ENCODE results near the gene MAST4. TPM values are rescaled to one million over a fixed set of nuclear protein-coding genes. Genes with fewer than 3 reads are reported as not detected.

Gene MAST4
- total RNA-seq, 1 donor, result 12.7 TPM

DNA sequence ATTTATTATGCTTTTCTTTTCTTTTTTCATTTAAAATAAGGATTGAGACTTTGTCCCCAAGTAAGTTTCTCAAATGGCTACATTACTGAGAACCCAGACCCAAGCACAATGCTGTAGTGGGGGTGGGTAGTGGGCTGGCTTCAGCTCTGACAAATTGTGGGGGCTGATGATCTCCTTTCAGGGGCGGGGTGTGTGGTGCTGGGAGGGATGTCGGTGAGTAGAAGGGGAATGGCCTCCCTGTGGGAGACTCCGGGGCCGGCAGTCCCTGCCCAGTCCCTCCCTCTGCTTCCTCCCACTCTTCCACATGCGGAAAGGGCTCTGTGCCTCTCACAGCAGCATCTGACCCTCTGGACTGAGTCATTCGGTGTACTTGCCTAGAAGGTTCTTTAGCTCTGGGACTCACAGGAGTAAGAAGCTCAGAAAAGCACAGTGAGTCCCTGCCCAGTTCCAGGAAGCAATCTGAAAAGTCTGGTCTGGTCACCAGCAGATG lies 586.2 kb downstream of the MAST4 start:
- Histone ChIP-seq H3K79me2 (ENCODE audit: insufficient read depth, low read length) (no peaks in the 10 kb centered on the region), H3K27me3 (ENCODE audit: insufficient read depth, low read length) (no peaks in the 10 kb centered on the region), H3K27ac (ENCODE audit: low read depth, low read length) (no peak overlapping the region), H2AFZ (ENCODE audit: low read length) (peak overlapping the region; percentile 83), H3K4me3 (ENCODE audit: insufficient read depth, low read length) (peak overlapping the region; percentile 43), H3K9me3 (ENCODE audit: low read depth, low read length) (no peaks in the 10 kb centered on the region), H4K20me1 (ENCODE audit: insufficient read depth, low read length) (no peaks in the 10 kb centered on the region), H3K36me3 (ENCODE audit: insufficient read depth, low read length) (no peaks in the 10 kb centered on the region), H3K4me2 (ENCODE audit: insufficient read depth, low read length) (peak overlapping the region; percentile 71), H3K4me1 (ENCODE audit: insufficient read depth, low read length) (peaks cover 14% of the 10 kb centered on the region)
- TF ChIP-seq, protein P1, sequence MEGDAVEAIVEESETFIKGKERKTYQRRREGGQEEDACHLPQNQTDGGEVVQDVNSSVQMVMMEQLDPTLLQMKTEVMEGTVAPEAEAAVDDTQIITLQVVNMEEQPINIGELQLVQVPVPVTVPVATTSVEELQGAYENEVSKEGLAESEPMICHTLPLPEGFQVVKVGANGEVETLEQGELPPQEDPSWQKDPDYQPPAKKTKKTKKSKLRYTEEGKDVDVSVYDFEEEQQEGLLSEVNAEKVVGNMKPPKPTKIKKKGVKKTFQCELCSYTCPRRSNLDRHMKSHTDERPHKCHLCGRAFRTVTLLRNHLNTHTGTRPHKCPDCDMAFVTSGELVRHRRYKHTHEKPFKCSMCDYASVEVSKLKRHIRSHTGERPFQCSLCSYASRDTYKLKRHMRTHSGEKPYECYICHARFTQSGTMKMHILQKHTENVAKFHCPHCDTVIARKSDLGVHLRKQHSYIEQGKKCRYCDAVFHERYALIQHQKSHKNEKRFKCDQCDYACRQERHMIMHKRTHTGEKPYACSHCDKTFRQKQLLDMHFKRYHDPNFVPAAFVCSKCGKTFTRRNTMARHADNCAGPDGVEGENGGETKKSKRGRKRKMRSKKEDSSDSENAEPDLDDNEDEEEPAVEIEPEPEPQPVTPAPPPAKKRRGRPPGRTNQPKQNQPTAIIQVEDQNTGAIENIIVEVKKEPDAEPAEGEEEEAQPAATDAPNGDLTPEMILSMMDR (IDR thresholded peaks at IDR 0.05; ENCODE audit: extremely low read depth, low read depth, low read length), result no peak
- peak; percentile 76 for DNase-seq (ENCODE audit: insufficient read length, low spot score, missing footprints)

DNA sequence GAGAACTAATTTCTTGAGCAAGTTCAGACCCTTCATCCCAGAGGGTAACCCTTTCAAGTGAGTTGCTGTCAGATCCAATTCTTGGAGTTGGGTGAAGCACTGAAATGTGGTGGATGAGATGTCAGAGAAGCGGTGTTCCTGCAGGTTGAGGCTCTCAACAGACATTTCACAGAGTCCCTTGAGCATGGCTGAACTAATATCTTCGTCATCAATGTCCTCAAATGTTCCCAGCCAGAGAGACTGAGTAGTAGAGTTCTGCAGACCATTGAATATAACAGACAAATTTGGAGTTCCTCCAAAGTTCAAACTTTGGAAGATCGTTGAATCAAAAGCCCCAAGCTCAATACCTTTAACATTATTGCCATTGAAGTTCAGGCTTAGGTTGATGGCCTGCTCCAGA lies 587.7 kb downstream of the MAST4 start:
- Histone ChIP-seq H3K9me3 (ENCODE audit: low read depth, low read length) (no peaks in the 10 kb centered on the region), H2AFZ (ENCODE audit: low read length) (no peak overlapping the region), H3K4me2 (ENCODE audit: insufficient read depth, low read length) (no peak overlapping the region), H4K20me1 (ENCODE audit: insufficient read depth, low read length) (no peaks in the 10 kb centered on the region), H3K79me2 (ENCODE audit: insufficient read depth, low read length) (no peaks in the 10 kb centered on the region), H3K4me1 (ENCODE audit: insufficient read depth, low read length) (peaks cover 14% of the 10 kb centered on the region), H3K4me3 (ENCODE audit: insufficient read depth, low read length) (no peak overlapping the region), H3K27me3 (ENCODE audit: insufficient read depth, low read length) (no peaks in the 10 kb centered on the region), H3K27ac (ENCODE audit: low read depth, low read length) (no peak overlapping the region), H3K36me3 (ENCODE audit: insufficient read depth, low read length) (no peaks in the 10 kb centered on the region)
- TF ChIP-seq, protein P1 (IDR thresholded peaks at IDR 0.05; ENCODE audit: extremely low read depth, low read depth, low read length), result no peak
- DNase-seq (ENCODE audit: insufficient read length, low spot score, missing footprints), result no peak

DNA sequence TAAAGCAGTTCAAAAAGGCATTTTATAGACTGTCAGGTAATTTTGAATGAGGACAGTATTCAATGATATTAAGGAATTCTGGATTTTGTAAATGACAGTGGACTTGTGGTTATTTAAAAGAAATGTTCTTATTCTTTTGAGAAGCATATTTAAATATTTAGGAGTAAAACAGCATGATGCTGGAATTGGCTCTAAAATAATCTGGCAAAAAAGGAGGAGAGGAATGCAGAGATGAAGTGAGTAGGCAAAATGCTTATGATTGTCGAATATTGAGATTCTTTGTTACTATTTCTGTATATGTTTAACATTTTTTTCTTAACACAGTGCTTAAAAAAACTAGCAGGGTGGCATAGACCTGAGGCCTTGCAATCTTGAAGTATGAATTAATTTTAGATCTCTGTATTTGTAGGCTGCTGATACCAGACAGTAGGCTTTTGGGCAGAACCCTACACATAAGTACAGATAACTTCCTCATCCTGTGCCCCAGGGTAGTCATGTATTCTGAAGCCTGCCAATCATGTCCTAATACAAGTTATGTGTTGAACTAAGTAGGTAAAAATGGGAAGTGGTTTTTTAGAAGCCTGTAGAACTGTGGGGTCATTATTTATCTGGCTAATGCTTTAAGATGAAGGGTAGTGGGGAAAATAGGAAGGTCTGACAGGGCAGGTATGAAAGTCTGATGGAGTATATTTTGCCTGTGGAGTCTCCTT lies 591.0 kb downstream of the MAST4 start:
- Histone ChIP-seq H2AFZ (ENCODE audit: low read length) (no peak overlapping the region), H3K4me2 (ENCODE audit: insufficient read depth, low read length) (no peak overlapping the region), H3K36me3 (ENCODE audit: insufficient read depth, low read length) (no peaks in the 10 kb centered on the region), H3K27ac (ENCODE audit: low read depth, low read length) (no peak overlapping the region), H3K9me3 (ENCODE audit: low read depth, low read length) (no peaks in the 10 kb centered on the region), H3K79me2 (ENCODE audit: insufficient read depth, low read length) (no peaks in the 10 kb centered on the region), H3K4me3 (ENCODE audit: insufficient read depth, low read length) (no peak overlapping the region), H4K20me1 (ENCODE audit: insufficient read depth, low read length) (no peaks in the 10 kb centered on the region), H3K27me3 (ENCODE audit: insufficient read depth, low read length) (no peaks in the 10 kb centered on the region), H3K4me1 (ENCODE audit: insufficient read depth, low read length) (peaks cover 9% of the 10 kb centered on the region)
- DNase-seq (ENCODE audit: insufficient read length, low spot score, missing footprints), result no peak
- TF ChIP-seq, protein P1 (IDR thresholded peaks at IDR 0.05; ENCODE audit: extremely low read depth, low read depth, low read length), result no peak

DNA sequence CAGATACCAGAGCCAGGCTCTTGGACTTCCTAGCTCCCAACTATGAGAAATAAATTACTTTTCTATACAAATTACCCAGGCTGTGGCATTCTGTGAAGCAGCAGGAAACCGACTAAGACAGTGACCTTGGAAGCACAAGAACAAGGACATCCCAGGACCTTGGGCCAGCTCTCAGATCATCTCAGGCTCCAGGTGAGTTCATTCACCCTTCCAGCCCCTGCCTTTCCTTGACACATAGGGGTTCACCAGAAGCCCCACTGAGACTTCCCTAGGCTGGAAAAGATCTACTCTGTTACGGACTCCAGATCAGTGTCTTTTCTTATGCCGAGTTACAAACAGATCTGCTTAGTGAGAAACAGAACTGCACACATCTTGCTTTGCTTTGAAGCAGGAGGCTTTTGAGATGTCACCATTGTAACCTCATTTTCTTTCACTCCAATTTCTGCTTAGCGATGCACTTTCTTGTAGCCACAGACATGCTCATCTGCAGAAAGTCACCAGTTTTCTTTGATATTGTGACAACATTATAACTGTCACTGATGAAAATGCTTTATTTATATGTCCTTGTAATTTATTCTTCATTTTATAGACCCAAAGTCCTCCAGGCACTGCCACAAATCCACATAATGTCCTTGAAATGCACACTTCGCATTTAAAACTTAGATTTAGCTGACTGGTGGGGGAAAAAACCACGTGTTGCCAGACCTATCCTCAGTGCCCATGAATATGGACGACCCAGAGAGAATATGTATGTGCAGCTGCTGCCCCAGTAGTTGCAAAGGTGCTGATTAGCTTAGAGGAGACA lies 592.3 kb downstream of the MAST4 start:
- H3K36me3 ChIP-seq (ENCODE audit: insufficient read depth, low read length), result no peaks in the 10 kb centered on the region
- TF ChIP-seq, protein P1 (IDR thresholded peaks at IDR 0.05; ENCODE audit: extremely low read depth, low read depth, low read length), result no peak
- no peaks in the 10 kb centered on the region for H3K9me3 ChIP-seq (ENCODE audit: low read depth, low read length)
- no peak overlapping the region for H3K27ac ChIP-seq (ENCODE audit: low read depth, low read length)
- no peaks in the 10 kb centered on the region for H3K79me2 ChIP-seq (ENCODE audit: insufficient read depth, low read length)
- no peaks in the 10 kb centered on the region for H4K20me1 ChIP-seq (ENCODE audit: insufficient read depth, low read length)
- H3K4me1 ChIP-seq (ENCODE audit: insufficient read depth, low read length), result no peaks in the 10 kb centered on the region
- no peaks in the 10 kb centered on the region for H3K27me3 ChIP-seq (ENCODE audit: insufficient read depth, low read length)
- H2AFZ ChIP-seq (ENCODE audit: low read length), result no peak overlapping the region
- no peak overlapping the region for H3K4me2 ChIP-seq (ENCODE audit: insufficient read depth, low read length)
- DNase-seq (ENCODE audit: insufficient read length, low spot score, missing footprints), result peak; percentile 68
- H3K4me3 ChIP-seq (ENCODE audit: insufficient read depth, low read length), result no peak overlapping the region
